Germinal center (tissue), 1 donor: ENCODE measurements around the gene FSTL4.

Experiments
- DNase-seq: peaks from one replicate; pipeline ENCODE4 v3.0.0; 2012; ENCODE audit warnings: mixed read lengths, low spot score

The FSTL4 gene

DNA sequence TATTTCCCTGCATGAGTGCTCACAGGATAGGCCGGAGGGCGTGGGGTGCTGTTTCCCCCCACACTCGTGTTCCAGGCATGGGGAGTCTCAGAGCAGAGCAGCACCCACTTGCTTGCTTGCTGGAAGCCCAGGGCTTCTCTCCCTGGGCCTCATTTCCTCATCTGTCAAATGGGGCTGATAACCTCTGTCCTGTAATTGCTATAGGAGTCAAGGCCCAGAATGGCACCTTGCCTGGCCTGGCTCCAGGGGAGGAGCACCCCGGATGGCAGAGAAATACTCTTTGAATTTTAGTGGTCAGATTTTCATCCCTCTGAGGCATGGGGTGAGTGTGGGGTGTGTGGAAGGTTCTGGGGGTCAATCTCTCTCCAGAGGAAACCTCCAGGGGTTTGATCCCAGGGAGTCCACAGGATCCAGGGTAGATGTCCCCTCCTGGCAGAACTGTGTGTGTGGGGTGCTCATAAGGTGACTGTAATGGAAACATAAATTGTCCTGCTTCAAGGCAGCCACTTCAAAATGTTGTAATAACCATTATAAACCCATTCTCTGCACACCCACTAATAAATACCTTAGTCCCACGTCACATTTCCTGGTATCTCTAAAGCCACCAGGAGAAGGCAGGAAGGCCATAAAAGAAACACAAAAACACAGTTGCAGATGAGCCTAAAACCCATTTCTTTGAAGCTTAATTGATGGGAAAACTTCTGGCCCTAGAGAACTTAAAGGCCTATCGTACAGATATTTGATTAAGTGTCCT is 272.2 kb downstream of the FSTL4 start:
- DNase-seq = no peak

DNA sequence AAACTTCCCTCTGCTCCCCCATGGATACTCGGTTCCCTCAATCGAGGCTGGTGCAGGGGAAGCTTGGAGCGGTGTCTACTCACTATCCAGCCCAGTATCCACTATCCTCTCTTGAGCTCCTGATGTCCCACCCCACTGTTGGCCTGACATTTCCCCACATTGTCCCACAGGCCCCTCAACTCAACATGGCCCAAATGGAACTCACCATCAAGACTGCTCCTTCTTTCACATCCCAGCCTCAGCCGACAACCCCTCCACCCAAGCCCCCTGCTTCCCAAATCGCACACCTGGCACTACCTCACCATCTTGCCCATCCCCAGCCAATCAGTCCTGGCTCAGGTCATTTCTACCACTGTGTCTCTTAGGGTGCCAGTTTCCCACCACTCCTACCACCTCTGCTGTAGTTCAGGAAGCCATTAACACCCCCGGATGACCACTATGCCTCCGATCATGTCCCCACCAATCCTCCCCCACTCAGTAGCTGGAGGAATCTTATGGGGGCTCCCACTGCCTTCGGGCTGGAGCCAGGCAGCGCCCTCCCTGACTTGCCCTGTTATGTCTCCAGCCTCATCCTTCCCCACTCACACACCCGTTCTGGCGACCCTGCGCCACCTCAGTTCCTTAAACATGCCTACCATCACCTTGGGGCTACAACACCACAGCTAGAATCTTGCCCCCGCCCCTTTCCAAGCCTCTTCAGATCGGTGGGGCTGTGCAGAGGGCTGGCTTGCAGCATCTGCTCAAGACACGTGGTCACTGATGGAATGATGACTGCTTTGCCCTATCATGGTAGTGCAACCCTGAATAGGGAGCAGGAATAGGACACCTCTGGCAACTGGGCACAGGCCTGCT is 273.6 kb downstream of the FSTL4 start:
- DNase-seq = no peak

DNA sequence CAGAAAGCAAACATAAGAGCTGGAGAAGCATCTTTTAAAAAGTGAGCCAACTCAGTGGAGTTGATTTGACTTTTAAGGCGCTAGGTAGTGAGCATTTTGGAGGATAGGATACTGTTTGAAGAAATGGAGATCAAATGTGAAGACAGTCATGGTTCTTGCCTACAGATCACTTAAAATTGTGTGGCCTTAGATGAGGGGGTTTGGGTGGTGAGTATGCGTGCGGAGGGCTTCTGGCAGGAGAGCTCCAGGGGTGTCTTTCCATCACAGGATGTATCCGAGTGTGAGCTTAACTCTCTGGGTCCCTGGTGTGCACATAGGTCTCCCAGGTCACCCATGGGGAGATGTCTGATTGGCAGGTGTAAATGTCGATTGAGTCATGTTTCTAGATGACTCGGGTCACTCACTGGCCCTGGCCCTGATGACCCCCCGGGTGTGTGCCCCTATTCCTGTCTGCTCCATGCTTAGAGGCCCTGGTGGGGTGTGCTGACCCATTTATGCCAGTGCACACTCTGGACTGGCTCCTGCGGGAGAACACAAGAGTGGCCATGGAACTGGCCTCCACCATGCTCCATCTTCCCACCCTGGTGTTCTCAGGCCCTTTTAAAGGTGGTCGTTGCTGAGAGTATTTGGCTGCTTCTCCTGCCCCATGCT is 274.4 kb downstream of the FSTL4 start:
- no peak for DNase-seq

DNA sequence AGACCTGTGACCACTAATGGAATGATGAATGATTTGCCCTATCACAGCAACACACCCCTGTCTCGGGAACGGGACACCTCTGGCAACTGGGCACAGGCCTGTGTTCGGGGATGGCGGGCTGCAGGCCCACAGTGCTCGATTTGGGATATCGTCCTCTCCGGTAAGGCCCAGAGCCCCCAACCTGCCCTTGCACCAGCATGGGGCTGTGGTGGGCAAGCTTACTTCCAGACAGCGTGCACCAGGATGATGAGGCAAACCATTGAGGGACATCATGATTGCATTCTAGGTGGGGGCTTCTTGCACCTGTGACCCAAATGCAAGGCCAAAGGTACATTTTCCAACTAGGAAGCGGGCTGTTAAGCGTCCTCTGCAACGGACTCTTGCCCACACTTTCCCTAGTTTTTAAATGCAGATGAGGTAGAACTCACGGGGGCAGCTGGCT is 275.4 kb downstream of the FSTL4 start:
- no peak for DNase-seq

DNA sequence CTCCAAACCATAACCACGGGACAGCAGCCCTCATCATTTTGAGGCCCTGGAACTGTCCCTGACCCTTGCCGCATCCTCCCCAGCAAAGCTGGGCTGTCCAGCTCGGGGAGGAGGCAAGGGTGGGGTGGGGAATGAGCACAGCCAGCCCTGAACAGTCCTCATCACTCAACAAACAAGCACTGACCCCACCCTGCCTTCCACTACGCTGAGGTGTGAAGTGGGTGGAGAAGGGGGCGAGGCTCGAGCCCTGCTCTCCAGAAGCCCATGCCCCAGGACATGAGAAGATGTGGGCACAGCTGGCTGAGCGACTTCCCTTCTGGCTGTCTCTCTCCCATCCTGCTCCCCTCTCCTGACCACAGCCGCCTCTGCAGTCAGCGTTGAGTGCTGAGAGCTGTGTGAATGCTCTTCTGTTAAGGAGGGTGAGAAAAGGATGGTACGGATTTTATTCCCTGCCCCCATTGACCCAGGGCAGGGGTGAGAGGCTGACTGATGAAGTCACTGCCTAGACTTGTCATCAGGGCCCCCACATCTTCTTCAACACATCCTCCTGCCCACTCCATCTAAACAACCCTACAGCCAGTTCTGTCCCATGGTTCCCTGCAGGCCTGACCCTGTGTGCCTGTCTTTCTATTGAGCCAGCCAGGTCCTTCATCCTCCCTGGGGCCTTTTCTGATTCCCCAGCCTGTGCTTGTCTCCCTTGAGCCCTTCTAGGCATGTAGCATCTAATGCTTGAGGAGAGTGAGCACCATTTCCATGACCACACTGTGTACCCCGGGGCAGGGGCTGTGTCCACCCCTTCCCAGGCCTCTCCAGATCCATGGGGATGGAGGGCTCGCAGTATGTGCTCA is 276.0 kb downstream of the FSTL4 start:
- DNase-seq = no peak

DNA sequence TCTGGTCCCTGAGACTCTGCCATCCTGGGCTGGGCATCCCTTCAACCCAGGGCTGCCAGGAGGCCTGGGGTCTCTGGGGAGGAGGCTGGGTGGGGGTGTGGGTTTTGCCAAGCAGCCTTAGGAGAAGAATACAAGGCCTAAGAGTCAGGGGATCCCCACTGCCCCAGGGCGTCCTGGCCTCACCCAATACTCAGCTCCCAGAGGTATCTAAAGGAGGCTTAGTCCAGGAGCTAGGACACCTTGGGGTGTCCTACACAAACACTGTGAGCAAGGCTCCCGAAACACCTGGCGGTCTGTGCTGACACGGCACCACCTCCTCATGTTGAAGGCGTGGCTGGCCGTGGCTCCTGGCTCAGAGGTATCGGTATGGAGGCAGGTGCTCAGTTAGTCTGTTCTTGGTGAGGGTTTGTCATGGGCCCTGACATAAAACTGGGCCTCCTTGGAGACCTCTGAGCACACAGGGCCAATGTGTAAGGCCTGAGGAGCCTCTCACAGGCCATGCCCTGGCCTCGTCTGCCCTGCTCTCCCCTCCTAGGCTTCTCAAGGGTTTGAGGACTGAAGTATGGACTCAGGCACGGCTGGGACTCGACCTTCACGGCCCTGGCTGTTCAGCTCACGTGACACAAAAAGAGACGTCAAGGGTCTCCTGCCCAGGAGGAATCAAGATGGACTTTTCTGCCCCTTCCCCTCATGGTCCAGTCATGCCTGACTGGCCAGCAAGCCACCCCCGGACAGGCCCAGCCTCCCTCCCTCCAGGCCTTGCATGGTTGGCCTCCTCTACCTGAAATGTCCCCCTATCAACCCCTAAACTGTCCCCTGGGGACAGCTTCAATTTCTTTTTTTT is 277.3 kb downstream of the FSTL4 start:
- DNase-seq = no peak

DNA sequence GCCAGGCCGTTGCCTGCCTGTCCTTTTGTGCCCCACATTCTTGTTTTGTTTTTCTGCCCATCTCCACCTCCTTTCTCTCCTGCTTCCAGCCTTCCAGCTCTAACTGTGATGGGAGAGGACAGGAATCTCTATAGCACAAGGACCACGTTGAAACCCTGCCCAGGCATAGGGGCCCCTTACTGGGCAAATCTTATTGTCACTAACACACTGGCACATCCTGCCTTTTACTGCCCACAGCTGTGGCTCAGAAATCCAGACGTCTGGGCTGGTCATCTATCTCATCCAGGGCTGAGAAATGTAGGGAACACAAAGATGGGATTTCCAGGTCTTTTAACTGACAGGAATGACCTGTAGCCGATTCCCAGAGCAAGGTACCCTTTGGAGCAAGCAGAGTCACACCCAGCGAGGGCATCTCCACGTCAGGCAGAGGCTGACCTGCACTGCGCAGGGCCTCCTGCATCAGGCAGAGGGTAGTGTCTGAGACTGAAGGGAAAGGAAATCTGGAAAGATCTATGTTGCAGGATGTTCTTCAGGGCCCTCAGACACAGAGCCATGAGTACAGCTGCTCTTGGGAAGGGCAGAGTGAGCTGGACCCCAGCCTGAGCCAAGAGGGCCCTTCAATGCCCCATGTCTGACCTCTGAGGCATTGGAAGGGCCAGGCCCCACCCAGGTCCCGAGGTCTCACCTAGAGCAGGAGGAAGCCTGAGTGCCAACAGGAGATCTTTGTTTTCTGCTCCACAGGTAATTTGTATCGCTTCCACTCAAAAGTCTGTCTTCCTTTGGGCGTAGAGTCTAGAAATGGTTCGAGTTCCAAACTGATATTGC is 278.8 kb downstream of the FSTL4 start:
- no peak for DNase-seq

DNA sequence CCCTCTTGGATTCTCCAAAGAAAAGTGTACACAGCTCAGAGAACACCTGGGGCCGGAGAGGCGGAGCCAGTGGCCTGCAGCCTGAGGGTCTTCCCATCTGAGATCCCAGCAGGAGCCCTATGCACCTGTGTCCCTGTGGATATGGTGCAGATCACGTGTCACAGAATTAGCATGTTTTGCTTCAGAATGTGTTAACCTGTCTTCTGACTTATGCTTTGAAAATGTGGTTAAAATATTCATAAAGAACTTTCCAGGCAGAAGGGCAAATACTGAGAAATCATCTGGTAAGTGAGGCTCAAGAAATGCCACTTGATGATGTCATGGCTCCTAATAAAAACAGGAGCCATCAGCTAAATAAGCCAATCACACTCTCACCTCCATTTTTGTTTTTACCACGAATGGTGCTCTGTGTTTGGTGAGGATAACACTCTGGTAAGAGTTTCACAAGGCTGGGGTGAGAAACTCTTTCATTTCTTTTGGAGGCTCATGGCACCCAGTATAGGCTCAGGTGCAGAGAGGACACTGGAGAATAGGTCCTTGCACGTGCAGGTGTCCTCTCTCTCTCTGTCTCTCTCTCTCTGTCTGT is 279.8 kb downstream of the FSTL4 start:
- no peak for DNase-seq

DNA sequence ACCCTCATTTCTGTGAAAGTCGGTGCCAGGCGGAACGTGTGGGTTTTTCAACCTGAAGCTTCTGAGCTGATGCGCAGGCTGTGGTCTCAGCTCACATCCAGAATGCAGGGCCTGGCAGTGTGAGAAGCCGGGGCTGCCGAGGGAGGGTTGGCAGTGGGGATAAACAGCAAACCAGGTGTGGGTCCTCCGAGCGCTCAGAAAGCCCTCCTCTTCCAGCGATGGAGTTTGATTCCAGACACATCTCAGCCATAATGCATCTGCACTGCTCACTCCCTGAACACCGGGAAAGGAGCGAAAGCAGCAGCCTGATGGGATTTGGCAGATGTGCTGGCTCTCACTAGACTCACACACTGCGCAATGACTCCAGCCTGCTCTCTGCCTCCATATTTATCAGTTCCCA is 280.4 kb downstream of the FSTL4 start:
- no peak for DNase-seq

DNA sequence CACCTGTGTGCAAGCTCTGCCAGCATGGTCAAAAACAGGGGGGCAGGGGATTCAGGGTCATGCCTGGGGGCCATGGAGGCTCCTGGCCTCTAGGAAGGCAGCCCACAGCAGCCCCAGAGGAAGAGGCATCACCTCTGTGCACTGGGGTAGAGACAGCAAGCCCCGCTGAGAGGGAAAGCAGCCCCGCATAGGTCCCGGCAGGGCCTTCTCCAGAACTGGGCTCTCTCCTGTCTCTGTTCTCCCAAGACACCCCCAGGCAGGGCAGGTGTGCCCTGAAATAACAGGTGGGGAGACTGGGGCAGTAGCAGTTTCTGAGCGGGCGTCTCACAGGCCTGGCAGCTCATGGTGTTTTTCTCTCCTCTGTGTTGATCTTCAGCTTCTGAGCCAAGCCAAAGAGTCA is 281.4 kb downstream of the FSTL4 start:
- no peak for DNase-seq

DNA sequence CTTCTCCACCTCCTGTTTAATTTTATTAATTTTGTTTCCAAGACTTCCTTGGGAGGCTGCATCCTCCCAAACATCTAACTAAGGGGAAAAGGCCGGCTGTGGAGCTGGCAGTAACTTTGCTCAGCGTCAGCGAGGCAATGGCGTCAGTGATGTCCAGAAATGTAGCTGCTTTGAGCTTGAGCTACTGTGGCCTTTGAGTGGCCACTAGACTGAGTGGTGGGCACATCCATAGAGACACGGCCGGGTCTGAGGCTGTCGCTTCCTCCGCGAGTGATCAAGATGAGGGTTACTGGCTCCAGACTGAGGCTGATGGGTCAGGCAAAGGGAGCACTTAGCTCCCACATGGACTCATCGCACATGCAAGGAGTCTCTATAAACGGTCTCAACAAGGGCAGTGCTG is 283.5 kb downstream of the FSTL4 start:
- no peak for DNase-seq

DNA sequence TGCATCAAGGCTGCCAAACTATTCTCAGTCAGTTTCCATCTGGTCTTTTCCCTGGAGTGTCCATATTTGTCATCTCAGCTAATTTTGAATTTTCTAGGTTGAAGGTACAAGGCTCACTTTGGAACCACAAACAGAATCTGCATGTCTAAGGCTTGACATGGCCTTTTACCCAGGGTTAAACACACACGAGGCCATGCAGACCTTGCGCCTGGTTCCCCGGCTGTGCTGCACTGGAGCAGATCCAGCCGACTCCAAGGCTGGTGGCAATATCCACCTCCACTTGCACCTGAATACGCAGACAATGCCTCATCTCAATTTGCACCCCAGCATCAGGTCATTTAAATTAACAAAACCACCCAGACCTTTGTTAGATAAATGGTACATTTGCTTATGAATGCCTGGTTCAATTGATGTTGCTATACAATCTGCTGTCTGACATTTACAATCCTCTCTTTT is 284.4 kb downstream of the FSTL4 start:
- DNase-seq = no peak

DNA sequence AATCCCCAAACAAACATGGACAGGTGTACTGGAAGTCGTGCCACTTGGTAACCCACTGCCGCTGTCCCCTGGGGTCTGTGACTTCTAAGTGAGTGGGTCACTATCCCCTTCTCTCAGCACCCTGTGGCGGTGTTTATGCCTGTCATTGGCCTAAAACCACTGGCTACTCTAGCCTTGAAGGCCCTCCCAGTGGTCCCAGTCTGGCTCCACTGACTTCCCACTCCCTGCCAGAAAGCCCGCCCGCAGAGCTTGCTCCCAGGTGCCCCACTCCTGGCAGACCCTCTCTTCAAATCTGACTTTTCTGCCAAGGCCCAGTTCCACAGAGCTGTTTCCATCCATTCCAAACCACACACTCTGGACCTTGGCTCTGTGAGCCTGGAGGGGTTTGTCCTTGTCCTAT is 286.0 kb downstream of the FSTL4 start:
- DNase-seq = no peak

DNA sequence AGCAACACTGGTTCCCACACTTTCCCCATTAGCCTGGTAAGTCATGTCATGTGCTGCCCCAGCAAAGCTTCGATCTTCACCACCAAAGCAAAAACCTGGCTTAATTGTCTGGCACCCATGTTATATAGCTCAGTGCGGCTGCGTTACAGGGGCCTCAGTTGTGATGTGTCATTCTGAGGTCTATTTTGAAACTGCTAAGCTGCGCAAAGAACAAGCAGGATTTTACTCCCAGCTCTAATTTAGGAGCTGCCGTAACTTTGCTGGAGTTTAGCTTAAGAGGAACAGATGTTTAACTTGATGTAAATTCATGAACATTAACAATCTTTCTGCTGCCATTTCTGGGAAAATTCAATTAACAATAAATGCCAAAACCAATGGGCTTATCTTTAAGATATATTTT is 286.5 kb downstream of the FSTL4 start:
- DNase-seq = no peak

DNA sequence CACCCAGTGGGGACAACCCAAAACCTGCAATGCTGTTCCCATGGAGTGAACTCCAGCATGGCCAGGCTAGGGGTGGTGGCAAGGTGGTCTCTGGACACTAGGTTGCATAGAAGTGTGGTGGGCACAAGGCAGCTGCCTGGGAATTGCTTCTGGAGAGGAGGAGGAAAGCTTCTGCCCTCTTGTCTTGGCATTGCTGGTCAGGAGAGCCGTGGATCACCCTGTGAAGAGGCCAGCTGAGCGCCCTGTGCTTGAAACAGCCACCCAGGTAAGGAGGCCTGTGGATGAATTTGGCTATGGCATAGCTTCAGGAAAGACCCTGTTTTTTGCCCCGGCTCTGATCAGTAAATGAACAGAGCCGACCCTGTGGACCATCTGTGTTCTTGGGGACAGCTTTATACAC is 287.4 kb downstream of the FSTL4 start:
- no peak for DNase-seq

DNA sequence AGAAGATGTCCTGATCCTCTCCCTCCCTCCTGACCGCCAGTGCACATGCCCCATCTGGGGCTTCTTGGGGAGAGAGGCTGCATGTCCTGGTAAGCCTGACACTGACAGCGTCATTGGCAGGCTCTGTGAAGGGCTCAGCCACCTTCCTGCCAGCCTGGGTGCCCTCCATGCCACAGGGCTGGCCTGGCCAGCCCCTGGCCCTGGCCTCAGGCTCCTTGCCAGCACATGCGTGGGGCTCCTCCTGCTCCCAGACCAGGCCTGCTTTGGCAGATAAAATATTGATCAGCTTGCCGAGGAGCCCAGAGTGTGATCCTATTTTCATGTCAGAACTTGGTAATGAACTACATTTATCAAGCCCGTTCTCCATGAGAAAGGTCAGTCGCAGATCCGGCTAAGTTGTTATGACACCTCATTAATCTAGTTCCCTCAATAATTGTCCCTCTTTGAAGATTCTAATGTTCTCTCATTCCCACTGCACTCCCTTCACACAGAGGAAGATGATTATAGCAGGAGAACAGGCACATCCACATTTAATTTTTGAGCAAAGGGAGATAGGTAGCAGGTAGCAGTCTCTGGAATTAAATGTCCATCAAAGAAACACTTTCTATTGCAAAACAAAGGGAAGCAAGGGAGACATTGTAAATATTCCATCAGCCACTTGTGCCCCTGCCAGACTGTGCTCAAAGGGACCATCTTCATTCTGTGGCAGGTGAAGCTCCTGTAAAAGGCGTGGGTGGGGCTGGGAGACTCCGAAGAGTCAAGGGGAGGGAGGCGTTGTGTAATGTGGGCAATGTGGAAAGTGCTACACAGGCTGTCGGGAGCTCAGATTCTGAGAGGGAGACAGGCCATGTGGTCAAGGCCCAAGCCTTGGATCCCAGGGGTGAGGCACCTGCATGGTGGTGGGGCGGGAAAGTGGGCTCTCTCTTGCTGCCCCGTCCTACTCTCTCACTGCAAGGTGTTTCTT is 288.6 kb downstream of the FSTL4 start:
- DNase-seq = no peak

DNA sequence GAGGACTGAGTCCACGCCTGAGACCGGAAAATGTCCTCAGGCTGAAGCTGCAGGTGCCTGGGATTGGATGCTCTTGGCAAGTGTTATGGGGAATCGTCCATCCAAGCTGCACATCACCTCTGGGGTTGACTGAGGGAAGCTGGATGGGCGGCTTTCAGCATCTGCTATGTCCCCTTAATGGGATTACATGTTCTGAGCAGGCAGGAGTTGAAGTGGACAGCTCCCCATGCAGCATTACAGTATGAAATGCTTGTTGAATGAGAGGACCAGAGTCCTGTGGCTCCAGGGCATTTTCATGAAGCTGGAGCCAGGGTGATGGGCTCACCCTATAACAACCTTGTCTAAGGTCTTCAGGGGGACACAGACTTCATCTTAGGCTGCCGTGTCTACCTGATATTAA is 289.6 kb downstream of the FSTL4 start:
- DNase-seq = no peak

DNA sequence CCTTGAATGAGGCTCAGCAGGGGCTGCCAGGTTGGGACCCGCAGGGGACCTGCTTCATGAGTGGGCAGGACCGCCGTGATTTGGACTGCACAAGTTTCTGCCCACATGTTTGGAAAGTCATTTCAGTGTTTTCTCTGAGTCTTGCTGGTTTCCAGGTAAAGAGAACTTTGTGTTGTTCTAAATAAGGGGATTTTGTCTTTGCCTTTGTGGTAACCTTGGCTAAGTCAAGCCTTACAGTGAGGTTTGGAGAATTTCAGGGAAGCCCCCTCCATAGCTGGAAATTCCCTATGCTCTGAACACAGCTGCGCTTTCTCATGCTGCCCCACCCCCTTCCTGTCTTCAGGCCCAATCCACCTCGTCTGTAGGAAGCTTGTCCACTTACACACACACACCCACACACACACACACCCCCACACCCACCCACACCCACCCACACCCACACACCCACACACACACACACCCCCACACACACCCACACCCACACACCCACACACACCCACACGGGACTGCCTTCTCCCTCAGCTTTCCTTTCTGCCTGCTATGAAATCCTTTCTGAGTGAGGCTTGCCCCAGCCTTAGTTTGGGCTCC is 290.4 kb downstream of the FSTL4 start:
- no peak for DNase-seq
